ENCODE data around the gene ACYP1.
"Not testable (repeated sequence)": the region's sequence is repeated elsewhere in the genome, so short reads cannot be mapped to it uniquely, and the experiment has no call there.

The ACYP1 gene

DNA sequence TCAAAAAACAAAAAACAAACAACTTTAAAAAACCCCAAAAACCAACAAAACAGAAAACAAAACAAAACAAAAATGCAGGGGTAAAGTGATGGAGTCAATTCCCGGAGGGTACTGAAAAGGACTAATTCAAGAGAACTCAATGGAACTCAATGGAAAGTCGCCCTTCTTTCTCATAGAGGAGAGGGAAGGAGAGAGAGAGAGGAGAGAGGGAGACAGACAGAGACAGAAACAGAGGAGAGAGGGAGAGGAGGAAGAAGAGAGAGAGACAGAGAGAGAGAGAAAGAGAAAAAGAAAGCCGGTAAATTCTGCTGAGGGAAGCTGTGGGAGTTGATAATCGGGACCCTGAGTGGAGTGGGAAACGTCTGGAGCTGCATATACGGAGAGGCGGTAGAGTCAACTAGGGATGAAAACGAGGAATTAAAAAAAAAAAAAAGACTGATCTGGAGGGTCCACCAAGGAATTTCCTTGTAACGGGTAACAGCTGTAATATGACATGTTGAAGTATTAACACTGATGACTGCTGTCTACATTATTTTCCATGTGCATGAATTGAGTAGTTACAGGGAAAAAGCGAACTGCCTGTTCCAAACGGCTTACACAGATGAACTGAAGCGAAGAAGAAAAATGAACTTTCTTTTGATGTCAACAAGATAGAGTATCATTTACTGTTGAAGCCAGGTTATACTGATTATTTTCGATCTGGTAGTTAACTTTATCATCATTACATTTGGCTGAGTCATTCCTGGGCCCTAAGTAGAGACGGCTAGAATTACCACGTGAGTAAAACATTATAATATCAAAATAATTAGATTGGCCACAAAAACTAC is 4.7 kb upstream of the ACYP1 start:
- DNase-seq = no peak

DNA sequence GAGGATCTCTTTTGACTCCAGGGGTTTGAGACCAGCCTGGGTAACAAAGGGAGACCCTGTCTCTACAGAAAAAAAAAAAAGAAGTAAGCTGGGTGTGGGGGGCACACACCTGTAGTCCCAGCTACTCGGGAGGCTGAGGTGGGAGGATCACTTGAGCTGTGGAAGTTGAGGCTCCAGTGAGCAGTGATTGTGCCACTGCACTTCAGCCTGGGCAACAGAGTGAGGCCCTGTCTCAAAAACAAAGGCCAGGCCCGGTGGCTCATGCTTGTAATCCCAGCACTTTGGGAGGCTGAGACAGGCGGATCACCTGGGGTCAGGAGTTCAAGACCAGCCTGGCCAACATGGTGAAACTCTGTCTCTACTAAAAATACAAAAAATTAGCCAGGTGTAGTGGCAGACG is 3.9 kb upstream of the ACYP1 start:
- not testable (repeated sequence) for DNase-seq

DNA sequence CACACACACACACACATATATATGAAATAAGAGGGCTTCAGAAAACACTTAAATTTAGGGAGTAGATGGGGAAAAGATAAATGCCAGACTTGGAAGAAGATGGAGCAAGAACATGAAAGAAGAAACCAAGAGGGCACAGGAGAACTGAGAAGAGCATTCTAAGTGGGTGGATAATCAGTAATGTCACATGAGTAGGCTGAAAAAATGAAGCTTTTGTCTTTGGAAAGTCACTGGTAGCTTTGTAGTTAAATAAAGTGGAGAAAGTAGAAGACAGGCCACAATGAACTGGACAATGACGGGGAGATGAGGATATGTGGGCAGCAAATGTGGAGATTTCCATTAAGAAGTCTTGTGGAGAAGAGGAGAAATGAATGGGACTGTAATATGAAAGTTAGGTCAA is 3.4 kb upstream of the ACYP1 start:
- no peak for DNase-seq

DNA sequence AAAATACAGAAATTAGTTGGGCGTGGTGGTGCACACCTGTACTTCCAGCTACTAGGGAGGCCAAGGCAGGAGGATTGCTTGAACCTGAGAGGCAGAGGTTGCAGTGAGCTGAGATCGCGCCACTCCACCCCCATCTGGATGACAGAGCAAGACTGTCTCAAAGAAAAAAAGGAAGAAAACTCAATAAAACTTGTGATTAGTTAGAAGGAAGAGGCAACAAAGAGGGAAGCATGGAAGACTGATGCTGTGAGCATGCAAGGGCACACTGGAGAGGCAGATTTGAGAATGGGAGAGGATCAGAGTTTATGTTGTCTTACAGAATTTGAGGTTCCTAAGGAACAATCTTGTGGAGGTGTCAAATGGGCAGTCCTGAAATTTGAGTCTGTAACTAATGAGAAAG is 2.9 kb upstream of the ACYP1 start:
- DNase-seq = no peak

DNA sequence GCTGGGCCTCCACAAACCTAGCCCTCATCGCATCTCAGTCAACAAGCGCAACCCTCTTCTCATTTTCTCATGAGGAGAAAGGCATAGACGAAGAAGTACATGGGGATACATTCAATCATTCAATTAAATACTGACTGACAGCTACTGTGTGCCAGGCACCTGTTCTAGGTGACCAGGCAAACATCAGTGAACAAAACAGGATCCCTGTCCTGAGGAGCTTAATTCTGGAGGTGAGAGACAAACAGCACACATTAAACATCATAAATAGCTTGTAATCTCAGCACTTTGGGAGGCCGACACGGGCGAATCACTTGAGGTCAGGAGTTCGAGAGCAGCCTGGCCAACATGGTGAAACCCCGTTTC is 362 bp upstream of the ACYP1 start:
- DNase-seq = no peak

DNA sequence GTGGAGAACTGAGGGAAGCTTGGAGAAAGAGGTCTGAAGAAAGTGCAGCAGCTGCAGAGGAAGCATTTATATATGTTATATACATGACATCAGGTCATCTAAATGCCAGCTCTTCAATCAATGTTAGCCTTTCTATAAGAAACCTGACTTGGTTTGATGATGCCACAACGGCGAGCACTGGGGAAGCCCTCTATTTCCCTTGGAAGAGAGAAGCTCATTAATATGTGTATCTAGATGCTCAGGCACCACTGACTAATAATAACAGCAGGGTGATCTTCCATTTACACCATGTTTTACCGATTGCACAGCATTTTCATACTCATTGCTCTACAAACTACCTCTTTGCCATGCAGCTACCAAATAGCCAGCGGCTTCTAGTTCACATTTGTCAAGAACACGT is 811 bp downstream of the ACYP1 start:
- no peak for DNase-seq

DNA sequence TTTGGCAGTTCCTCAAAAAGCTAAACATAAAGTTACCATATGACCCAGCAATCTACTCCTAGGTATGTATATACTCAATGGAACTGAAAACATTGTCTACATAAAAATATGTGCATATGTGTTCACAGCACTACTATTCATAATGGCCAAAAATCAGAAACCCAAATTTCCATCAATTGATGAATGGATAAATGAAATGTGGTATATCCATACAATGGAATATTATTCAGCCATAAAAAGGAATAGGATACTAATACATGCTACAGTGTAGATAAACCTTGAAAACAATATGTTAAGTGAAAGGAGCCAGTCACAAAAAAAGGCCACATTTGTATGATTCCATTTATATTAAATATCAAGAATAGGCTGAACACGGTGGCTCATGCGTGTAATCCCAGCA is 3.4 kb downstream of the ACYP1 start:
- DNase-seq = no peak

DNA sequence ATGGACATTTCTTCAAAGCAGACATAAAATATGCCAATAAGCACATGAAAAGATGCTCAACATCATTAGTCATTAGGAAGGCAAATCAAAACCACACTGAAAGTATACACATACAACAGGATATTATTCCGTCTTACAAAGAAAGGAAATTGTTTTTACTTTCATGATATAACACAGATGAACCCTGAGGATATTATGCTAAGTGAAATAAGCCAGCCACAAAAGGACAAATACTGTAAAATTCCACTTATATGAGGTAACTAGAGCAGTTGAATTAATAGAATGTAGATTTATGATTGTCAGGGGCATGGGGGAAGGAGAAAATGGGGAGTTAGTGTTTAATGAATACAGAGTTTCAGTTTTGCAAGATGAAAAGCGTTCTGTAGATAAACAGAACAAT is 4.2 kb downstream of the ACYP1 start:
- DNase-seq = no peak

DNA sequence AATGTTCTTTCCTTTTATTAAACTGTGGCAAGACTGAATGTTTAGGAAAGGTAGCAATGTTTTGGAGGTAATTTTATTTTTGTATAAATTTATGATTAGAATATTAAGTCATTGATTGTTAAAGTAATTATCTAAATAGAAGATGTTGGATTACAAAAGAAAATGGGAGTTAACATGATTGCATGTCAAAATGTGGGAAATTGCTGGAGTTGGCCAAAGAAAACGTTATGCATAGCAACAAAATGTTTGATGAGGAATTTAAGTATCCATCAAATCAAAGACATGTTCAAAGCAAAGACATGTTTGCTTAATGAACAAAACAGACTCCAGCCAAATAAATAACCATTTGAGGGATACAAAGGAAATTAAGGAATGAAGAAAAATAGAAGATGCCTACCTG is 9.4 kb downstream of the ACYP1 start:
- DNase-seq = no peak

DNA sequence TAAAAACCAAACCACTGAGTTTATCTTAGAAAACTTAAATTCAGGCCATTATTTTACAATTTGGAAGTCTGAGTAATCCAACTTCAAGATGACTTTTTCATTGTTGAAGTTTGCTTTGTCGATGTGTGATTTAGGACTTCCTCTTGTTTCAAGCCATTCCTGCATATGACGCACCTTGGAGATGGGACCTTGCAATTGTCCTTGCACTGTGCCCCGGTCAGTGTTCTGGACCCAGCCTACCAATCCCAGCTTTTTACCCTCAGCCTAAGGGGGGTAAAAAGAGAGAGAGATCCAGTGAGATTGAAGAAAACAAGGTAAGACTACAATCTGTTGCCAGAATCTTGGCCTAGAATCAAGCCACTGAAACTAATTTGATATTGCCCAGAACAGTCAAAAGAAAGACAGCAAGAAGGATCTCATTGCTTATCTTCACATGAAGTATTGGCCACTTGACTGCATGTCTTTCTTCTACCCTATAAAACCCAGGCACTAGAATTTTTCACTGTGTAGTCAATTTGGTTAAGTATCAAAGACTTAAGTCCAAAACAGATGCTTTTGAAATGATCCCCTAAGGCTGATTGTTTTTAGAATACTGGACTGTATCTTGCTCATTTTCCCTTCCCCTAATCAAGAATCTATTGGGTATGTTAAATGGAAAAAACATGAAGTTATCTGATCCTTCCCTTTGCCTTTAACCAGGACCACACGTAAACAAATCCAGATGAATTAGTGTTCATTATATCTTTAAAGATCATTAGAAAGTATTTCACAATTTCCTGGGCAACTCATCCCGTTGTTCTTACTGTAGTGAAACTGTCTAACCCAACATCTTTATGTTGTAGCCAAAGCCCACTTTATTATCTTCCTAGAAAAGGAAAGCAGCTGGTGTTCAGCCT is 10.2 kb downstream of the ACYP1 start:
- DNase-seq = no peak

DNA sequence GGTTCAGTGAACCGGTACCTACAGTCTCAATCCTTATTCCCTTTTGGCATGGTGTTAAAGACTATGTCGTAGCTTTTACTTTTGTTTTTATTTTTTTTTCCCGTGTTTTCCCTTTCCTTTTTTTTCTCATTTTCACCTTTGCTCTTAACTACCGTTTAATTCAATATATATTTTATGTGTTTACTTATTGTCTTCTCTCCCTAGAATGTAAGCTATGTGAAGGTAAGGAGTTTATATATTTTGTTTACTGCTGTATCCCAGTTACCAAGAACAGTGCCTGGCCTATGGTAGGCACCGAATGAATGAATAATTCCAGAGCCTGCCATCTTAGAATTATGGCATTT is 12.3 kb downstream of the ACYP1 start:
- DNase-seq = no peak

DNA sequence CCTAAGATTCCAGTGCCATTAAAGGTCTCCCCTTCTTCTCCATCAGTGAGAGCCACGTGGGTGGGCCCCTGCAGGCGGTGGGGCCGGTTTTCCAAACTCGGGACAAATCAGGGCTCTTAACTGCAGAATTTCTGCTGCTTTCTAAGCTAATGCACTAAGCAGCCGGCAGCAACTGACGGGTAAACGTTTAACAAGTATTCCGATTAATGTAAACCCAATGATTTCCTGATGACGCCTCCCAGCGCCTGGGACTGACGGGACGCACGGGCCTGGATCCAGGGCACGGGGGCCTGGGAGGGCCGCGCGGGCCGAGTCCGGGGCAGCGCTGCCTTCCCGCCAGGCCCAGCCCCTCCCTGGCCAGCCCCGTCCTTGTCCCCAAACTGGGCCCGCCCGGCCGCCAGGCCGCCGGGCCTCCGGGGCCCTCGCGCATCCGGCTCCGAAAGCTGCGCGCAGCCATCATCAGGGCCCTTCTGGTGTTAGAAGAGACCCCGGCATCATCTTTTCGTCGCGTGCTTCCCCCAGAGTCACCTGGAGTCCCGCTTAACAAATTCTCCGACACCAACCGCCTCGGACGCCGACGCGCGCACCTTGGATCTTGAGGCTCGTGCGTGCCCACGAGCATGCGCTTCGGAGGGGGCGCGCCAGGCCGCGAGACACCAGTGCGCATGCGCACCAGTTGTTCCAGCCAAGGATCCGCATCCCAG is 12.8 kb downstream of the ACYP1 start, which contains the start of gene MLH3:
TSS of gene MLH3 (minus strand) at position 616 of the 704 bp plus-strand sequence. CDS start 1,812 bp downstream, outside the sequence.
- peak; percentile 43 to 59 for DNase-seq

DNA sequence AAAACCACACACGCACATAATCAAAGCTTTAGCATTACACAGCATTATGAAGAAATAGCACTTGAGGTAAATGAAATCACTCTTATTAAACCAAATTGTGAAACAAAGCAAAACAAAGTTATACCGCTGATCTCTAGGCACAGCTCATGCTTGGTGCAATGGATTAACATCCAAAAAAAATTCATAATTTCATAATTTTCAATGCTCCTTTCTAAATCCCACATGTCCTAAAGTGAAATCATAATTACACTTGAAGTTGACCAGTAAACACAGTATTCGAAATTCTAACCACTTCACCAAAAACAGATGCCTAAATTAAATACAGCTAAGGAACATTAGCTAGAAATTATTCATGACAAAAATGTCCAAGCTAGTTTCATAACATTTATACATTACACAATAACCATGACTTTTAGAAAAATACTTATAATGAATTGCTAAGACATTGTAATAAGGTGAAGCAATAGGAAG is 14.1 kb downstream of the ACYP1 start:
- no peak for DNase-seq

DNA sequence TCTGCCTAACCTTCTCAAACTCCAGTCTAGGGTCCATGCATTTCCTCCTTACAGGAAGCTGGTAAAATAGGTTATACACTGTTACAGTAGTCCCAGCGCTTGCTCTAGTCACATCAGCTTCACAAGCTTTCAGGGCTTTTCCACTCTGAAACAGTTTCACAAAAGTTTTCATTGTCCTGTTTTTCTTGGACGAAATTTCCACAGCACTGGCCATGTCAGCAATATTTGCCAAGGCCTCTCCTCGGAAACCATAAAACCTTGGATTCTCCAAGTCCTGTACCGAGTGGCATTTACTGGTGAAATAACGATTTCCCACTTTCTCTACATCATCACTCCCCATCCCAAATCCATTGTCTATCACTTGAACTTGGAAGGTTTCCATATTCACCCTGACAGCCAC is 14.7 kb downstream of the ACYP1 start:
- DNase-seq = no peak

DNA sequence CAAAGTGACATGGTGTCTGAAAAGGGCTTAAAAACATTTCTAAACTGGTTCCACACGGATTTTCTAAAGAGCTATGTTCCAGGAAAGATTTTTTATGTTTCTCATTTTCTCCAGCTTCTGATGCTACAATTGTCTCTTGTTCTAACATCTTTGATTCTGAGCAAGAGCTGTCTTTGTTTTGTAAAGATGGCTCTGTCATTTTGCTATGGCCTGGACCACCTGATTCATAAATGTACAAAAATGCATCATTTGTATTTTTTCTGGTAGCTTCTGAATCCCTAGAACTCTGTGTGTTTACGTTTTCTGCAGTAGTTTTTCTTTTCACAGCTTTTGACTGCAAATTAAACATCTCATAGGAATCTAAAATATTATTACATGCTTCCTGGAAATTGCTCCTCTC is 15.7 kb downstream of the ACYP1 start:
- DNase-seq = no peak

DNA sequence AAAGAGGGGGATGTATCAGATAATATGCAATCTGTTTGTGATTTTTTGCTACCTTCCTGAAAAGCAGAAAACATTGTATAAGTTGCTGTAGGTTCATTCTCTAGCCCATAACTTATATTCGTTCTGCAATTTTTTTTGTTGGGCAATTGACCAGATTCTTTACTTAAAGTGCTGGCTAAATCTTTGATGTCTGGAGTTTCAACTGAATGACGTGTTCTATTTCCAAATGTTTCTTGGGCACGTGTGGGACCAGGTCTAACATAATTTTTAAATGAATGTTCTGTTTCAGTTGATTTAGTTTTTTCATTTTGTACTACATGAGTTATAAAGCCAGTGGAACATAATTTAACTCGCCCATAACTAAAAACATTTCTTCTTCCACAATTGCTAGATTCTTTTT is 16.3 kb downstream of the ACYP1 start:
- DNase-seq = no peak

DNA sequence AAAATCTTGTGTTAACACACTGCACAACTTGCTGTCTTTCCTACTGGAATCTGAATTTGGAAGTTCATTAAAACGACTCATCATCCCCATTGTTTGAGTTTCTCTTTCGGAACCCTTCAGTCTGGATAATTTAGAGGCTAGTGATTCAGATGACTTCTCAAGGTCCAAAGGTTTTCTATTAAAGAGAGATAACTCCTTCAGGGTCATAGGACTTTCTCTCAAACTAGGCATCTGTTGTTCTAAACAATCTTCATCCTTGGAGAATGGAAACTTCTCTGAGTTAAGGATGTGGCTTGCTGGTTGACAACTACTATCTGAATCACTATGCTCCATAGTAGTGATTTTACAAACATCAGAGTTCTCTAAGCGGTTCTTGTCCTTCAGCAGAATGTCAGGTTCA is 16.9 kb downstream of the ACYP1 start:
- no peak for DNase-seq

DNA sequence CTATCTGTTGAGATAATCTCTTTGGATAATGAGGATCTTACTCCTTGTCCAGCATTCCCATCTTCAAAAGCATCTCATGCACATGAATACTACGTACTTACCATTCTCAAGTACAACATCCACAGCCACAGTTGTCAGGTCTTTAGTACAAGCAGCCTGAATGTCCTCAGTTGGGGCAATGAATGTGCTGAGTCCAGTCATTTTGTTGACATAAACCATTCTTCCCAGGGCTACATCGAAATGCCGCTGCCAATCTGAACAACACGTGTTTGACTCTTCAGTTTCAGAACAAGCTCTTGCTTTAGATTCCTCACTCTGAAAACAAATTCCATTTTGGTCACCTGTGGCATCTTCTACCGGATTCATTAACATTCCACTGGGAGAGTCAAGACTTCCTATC is 17.5 kb downstream of the ACYP1 start:
- no peak for DNase-seq

DNA sequence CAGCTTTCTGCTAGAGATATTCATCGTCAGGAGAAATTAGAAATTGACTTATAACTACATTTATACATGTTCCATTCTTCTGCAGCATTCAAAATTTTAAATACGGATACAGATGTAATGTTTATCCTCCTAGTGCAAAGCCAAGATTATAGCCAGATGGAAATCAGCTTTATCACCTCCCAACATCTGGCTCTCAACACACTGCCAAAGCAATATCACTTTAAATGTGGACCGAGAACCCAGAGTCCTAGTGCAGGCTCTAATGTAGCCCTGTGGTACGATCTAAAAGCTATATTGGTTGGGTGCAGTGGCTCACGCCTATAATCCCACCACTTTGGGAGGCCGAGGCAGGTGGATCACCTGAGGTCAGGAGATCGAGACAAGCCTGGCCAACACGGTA is 19.1 kb downstream of the ACYP1 start:
- no peak for DNase-seq

DNA sequence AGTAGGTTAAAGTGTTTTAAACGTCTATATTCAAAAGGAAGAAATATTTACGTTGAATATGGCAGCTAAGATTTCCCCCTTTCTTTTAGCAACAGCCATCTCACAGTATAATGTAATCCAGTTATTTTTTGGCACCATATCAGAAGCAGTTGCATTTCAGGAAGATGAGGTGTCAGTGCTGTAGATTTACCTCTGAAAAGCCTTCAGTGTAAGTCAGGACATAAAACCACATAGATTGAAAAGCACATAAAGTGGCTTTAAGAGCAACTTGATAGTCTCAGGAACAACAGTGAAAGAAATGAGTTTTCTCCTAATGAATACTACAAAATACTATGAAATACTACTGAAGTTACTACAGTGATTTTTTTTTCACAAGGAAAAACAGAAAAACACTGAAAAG is 19.5 kb downstream of the ACYP1 start:
- DNase-seq = no peak

DNA sequence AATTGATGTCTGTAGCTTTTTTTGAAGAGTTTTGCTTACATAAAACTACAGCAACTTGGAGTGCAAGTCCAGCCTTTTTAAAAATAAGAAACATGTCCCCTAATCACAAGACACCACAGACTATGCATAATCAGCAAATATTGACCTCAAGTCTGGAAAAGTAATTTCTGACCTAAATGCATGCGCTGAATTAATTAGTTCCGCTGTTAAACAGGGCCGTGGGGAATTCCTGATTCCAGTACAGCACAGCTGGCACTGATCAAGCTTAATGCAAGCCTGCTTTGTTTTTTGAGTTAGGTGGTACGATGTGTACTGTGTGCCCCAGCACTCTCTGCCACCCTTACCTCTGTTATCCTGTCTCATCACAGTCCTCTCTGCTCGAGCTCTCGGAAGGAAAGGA is 21.8 kb downstream of the ACYP1 start:
- no peak for DNase-seq

DNA sequence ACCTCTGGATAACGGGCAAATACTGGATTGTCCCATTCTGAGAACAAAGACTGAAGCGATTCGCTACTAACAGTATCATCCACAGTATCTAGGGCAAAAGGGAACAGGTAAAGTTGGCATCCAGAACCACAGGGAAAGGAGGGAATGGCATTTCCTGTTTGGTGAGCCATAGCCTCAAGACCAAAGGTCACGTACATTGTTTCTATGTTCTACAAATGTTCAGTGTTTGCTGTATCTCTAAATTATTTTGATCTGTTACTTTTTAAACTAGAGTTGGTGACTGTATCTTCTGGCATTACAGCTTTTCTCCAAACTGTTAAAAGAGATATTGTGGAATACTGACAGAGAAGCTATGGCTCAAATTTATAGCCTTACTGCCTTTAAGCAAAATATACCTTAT is 22.2 kb downstream of the ACYP1 start:
- DNase-seq = no peak

DNA sequence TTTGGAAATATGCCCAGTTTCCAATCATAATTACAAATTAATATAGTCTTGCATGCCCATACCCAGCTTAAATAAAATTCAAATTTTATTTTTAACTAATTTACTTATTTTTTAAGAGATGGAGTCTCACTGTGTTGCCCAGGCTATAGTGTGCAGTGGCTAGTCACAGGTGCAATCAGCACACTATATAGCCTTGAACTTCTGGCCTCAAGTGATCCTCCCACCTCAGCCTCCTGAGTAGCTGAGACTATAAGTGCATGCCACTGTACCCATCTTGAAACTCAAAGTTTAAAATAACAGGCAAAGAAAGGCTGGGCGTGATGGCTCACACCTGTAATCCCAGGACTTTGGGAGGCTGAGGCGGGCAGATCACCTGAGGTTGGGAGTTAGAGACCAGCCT is 22.9 kb downstream of the ACYP1 start:
- no peak for DNase-seq

DNA sequence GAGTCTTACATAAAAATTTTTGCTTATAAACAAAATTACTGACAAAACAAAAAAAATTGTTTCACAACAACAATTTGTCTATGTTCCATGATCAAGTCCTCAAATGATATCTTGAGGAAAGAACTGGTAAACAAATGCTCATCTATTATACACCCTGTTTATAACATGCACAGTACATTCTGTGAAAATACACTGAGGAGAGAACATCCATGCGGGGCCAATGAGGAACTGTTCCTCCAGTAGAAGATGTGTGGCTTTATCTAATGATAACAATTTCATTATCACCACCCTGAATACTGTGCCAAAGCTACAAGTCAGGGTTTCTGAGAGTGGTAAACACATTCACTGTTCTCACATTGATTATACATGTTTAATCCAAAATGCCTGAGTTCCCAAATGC is 23.3 kb downstream of the ACYP1 start:
- DNase-seq = no peak

Measured in bone marrow (tissue), 2 donors.